Activated gamma-delta T cell treated with anti-CD3 and anti-CD28 coated beads, Interleukin-2, amount 50 U/mL, for 16 hours (primary cell): ENCODE measurements around the gene SASH3.

Experiments used
- DNase-seq: peaks from one replicate; pipeline ENCODE4 v3.0.0-alpha.2; 2020; ENCODE audit warnings: low read depth

The SASH3 gene

DNA sequence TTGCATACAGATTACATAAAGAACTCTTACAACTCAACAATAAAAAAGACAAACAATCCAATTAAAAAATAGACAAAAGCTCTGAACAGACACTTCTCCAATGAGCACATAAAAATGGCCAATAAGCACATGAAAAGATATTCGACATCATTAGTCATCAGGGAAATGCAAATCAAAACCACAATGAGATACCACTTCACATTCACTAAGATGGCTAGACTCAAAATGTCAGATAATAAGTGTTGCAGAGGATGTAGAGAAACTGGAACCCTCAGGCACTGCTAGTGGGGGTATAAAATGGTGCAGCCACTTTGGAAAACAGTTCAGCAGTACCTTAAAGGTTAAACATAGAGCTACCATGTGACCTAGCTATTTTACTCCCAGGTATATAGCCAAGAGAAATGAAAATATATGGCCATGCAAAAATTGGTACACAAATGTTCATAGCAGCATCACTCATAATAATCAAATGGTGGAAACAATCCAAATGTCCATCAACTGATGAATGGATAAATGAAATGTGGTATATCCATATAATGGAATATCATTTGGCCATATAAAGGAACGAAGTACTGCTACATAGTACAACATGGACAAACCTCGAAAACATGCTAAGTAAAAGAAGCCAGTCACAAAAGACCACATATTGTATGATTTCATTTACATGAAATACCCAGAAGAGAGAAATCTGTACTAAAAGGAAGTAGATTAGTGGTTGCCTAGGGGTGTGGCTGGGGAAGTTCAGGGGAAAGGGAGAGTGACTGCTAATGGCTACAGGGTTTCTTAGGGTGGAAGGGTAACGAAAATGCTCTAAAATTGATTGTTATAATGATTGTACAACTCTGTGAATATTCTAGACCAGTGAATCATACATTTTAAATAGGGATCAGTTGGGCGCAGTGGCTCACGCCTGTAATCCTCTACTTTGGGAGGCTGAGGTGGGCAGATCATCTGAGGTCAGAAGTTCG, 29.4 kb downstream of the SASH3 start:
- no peak for DNase-seq

DNA sequence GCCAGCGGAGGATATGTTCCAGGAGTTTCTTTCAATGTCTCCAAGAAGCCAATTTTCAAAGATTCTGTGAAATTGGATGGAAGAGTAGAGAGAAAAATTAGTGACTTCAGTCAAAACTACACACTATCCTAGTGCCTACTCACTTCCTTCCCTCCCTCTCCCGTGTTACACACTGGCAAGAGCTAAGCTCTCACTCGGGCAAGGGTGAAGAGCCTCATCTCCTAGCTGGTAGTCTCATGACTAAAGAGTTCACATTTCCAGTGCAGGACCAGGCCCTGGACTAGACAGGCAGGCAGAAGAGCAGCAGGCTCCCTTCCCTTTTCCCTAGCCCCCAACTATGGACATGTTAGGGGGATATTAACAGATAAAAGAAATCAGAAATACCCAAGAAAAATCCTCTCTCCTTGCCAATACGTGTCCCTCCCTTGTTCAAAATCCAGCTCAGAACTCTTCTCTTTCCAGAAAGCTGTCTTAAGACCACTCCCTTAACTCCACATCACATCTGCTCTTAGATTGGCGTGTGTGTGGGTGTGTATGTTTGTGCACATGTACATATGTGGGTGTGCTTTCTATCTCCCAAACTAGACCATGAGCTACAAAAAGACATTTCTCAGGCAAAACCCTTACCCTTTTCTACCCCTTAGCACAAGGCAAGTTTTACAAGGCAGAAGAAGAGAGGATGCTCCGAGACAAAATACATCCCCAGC, 34.1 kb downstream of the SASH3 start:
- DNase-seq, result no peak

DNA sequence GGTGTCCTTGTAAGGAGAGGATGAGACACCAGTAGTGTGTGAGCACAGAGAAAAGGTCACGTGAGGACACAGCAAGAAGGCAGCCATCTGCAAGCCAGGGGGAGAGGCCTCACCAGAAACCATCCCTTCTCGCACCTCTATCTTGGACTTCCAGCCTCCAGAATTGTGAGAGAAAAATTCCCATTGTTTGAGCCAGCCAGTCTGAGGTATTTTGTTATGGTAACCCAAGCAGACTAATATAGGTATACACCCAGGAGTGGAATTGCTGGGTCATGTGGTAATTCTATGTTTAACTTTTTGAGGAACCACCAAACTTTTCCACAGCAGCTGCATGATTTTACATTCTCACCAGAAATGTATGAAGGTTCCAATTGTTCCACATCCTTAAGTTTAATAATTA, 38.4 kb downstream of the SASH3 start:
- DNase-seq, result no peak

DNA sequence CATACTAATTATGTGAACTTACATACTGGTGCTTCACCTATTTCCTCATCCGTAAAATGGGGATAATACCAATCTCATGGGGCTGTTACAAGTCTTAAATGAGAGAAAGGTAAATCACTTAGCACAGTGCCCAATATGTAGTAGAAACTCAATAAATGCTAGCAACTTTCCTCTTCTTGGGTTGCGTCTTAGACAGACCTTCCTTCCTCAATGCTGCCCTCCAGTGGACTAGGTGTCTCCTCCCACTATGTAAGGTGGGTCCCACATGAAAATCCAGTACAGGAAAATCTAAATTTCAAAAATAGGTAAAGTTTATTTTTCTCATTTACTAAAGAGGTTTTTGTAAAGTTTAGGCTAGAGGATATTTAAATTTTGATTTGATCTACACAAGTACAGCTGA, 43.4 kb downstream of the SASH3 start:
- DNase-seq, result peak; percentile 26

DNA sequence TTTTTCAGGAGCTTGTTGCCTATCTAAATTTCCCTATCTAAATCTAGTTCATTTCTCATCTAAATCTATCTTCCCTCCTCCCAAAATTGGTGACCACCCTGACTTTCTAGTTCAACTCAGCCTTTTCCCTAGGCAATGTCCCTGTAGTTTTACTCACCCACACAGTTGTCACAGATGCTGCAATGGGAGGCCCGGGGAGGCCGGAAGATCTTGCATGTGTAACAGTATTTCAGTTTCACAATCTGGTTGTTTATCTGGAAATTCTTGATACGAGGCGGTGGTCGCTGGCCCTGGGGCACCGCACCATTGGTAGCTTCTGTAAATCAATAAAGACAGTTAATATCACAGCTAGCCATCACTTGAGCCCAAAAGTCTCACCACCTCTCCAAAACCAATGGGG, 43.8 kb downstream of the SASH3 start:
- no peak for DNase-seq

DNA sequence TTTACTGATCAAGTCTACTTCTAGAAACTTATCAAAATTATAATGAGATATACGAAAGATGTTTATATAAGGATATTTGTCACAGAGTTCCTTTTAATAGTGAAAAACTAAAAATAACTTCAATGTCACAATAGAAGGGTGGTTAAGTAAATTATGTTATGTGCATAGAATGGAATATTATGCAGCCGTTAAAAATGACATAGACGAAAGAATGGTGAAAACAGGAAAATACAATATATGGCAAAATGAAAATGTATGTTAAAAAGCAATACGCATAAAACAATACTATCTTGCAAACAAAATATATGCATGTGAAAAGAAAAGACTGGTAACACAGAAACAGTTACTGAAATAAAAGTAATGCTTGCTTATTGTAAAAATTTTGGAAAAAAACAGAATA, 44.9 kb downstream of the SASH3 start:
- DNase-seq, result no peak

DNA sequence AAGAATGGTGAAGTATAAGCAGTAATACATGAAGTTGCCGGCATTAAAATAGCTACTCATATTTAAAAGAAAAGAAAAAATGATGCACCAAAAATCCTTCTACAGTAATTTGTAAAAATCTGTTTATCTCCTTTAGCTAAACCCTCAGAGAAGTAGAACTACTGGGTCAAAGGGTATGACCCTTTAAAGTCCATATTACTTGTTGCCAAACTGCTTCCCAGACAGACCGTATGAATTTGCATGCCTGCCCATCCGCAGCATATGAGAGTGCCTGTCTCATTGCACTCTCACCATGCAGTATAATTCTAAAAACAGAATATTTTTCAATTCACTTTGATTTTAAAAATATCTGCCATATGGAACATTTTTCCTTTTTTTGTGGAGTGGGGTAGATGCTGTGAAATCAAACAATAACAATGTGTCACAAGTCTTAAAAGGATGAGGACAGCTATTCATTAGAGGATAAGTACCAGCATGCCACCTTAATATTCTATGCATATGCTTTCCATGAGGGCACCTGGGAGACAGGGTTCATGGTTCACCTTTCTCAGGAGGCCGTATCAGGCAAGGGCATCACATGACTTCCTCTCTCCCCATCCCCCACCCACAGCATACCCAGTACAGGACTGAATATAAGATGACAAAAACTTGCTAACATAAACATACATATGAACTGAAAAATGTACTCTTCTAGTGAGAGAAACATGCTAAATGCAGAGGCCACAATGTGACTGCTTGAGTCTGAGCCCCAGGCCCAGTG, 46.2 kb downstream of the SASH3 start:
- no peak for DNase-seq

DNA sequence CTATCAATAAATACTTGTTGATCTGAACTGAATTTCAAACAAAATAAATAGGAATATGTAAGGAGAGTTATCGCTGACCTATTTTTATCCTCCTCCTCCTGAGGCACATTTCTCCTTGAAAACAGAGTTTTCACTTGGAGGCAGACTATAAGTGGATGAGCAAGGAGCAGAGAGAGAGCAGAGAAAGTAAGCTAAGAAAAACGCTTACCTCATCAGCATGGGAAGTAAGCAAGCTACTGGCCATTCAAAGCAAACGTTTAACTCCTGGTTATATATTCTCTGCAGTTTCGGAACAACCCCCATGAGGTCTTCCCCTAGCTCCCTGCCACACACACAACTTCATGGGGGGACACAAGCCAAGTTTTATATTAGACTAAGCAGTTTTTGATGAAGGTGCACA, 50.7 kb downstream of the SASH3 start:
- no peak for DNase-seq

DNA sequence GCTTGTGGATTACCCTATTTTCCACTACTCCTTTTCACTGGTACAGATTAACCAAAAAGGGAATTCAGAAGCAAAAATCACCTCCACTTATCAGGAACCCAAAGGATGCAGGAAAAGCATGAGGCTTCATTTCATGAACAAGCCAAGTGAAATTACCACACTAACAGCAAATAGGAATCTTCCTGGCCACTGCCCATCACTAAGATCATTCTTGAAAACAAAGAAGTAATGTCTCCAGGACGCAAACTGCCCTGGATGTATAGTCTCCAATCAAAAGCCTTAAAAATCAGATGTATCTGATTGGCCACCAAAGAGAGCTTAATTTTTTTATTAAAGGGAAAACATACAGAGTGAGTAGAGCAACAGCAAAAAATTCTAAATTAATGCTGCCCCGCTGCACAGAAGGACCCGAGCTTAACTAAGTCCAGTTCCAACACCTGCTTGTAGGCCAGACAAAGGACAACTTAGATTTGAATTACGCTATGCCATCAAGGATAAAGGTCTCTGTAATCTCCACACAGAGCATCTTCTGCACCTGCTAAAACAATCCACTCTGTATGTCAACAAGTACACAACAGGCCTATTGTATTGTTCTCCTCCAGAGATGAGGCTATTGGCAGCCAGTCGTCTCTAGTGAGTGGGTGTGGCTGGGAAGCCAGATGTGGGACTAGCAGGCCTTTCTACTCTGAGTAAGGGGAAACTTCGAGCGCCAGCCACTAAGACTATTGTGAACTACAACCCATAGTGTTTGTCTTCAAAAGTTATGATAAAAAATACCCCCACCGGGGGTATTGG, 51.5 kb downstream of the SASH3 start:
- no peak for DNase-seq

DNA sequence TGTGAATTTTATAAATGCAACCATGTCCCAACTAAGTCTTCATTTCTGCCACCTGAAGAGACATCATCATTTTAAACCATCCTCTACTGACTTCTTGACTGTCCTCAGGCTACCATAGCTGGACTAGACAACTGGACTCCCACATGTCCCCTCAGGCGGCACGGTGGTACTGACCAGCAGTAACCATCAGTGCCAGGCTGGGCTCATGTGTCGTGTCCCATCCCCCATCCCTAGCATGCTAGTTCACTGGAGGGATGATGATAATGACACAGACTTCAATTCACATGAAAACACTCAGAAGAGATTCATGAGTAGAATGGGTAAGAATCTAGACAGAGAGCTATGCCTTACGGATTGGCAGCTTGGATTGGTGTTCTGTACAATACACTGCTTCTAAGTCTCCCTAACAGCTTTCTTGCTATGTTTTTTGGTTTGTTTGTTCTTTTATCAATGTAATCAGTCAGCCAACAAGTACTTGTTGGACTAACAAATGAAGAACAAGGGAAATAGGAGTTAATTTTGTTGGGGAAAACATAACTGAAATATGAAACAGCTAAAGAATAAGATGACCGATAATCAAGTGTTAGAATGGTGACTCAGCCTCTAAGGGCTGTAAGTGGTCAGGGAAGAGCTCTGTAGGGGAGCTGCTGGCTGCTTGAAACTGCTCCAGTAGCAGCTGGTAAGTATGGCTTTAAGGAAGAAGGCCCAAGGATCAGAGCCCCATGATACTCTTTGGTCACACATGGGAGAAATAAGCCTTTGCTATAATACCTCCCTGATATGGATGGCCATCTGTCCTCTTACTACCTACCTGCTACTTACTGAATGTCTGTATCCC, 53.6 kb downstream of the SASH3 start:
- DNase-seq, result no peak

DNA sequence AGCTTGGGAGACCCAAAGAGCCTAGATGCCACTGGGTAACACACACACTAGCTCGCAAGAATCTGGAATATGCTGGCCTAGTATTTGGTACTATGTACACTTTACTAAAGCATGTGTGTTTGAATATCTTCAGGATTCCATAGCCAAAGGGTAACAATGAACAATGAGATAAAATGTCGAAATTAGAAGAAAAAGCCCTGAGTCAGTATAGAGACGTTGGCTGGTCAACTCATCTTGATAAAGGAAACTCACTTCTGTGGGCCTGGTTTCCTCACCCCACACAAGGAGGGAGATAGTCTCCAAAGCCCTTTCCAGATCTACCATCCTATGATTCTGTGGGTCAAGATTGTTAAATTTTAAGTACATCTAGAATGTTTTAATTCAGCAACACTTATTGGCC, 57.1 kb downstream of the SASH3 start:
- DNase-seq, result no peak

DNA sequence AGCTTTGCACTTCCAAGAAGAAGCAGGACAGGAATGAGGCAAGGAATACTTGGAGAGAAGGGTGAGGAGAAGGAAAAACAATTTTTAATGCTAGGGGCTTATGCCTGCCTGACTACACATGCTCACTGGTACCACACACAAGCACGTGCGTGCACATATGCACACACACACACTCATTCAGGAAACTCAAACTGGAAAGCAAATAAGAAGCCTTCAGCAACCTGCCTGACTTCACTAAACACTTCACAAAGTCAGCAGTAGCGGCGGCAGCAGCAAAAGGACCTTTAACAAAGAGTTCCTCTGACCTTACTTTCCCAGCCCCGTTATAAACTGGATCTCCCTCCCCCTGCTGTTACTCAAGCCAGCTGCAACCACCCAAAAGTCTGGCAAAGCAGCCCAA, 60.6 kb downstream of the SASH3 start:
- DNase-seq, result no peak

DNA sequence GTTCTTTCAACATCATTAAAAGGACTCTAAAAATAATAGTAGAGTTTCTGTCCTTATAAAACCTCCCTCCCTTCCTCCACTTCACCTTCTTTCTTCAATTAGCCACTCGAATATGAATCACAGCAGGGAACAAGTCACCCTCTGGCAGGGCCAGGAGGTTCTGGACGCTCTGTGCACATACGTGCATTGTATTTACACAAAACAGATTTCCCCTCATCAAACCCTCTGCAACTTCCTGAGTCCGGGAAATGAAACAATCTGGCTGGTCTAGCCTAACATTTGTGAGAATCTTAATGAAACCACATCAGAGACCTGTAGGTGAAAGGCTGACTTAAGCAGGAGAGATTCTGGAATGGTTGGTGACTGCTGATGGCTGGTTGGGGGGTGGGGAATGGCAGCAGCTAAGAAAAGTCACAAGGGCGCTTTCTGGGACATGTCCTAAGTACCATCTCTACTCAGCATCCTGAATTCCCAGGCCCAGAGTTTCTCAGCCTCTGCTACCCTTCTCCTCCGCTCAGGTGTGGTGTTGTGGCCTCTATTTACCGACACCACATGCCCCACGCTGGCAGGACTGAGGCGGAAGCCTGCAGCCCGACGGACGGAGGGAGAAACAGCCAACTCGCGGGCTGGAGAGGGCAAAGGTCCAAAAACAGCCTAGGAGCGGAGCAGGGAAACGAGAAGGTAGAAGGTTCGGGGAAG, 62.9 kb downstream of the SASH3 start:
- DNase-seq, result no peak

DNA sequence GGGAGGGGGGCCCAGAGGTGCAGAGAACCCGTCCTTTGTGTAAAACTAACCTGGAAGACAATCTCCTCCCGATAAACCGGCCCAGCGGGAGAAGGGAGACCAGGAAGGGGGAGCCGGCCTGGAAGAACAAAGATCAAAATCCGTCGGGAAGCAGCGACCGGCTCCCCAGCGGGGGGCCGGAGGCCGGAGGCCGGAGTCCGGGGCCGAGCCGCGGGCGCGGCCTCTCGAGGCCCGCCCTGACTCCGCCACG, 63.4 kb downstream of the SASH3 start:
- DNase-seq, result no peak

DNA sequence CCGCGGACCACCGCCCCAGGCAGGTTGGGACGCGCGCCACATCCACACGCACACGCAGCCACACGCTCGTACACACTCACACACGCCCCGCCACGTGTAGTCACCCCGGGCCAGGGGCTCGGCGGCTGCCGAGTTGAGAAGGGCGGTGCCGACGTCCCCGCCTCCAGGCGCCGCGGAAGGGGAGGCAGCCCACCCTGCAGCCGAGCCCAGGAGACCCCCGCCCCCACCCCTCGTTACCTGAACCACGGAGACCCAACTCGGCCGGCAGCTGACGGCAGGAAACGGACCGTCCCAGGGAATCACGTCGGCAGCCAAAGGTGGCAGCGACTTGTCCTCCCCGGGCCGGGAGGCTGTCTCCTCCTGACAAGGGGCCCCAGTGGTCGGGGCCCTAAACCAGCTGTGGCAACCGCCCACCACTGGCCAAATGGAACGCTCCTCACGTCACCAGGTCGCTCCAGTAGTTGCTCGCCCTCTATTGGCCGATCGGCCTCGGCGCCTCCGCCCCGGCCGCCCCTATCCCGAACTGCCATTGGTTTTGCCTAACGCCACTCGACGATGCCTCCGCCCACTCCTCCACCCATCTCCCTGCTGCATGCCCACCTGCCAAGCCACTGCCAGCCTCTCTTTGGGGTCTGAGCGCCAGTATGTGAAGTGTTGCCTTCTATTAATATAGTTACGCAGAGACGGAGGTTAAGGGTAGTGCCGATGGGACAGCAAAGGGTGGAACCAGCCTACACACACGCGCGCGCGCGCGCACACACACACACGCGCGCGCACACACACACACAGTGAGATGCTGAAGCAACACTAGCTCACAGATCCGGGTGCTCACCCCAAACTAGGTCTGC, 63.9 kb downstream of the SASH3 start, which contains the start of gene ZDHHC9:
ZDHHC9 (minus strand) TSS at position 428 of the 848 bp plus-strand sequence. CDS start 1,941 bp downstream, outside the sequence.
- peak; percentile 76 for DNase-seq
